SK-N-SH (cell line): Measurements from ENCODE around the gene HDDC2. TPM values are rescaled to one million over a fixed set of nuclear protein-coding genes. Genes with fewer than 3 reads are reported as not detected.

ENCODE experiments used
- CTCF ChIA-PET: fragments of 300-600, 350-600 bp; formaldehyde crosslinking; extraction: SDS; loops from one replicate; lab custom pipeline; 2021; lab: Yijun Ruan, JAX
- POLR2A ChIA-PET: fragments of 350-600 bp; sonication (Branson Sonifier 250); formaldehyde crosslinking; extraction: SDS; loops from one replicate; lab custom pipeline; 2020; ENCODE audit warnings: antibody characterized with exemption, inconsistent platforms; lab: Yijun Ruan, JAX
- DNase-seq: peaks from one replicate; pipeline ENCODE4 v3.0.0; 2012
- H2AFZ ChIP-seq: fragments of 200-600 bp; sonication (generic); 2 replicates; pipeline ENCODE4 v1.8.1; 2016; ENCODE audit warnings: antibody characterized with exemption, mild to moderate bottlenecking, low read depth
- H3F3A ChIP-seq: fragments of 200-600 bp; sonication (generic); replicated peaks from 2 replicates; pipeline ENCODE3; 2016; ENCODE audit warnings: antibody characterized with exemption, mild to moderate bottlenecking; ENCODE audit not compliant: insufficient read depth
- H3K27ac ChIP-seq, 2 experiments: fragments of 200-500 bp in 1 of 2; fragments of 200-600 bp in 1 of 2; sonication (Bioruptor generic) in 1 of 2; sonication (generic), shearing (Covaris generic) in 1 of 2; 2 replicates each; pipeline versions ENCODE4 v1.5.1 to v1.6.1; 2014 to 2016; ENCODE audit warnings: low read depth in 2 of 2, inconsistent platforms in 1 of 2, low read length in 1 of 2, mild to moderate bottlenecking in 1 of 2, mixed read lengths in 1 of 2
- H3K27me3 ChIP-seq: fragments of 200-600 bp; sonication (generic), shearing (Covaris generic); 2 replicates; pipeline ENCODE4 v1.6.1; 2016; ENCODE audit warnings: mixed run types; ENCODE audit not compliant: insufficient read depth
- H3K36me3 ChIP-seq, 2 experiments: fragments of 200-500 bp in 1 of 2; fragments of 200-600 bp in 1 of 2; sonication (Bioruptor generic) in 1 of 2; sonication (generic) in 1 of 2; replicated peaks in 1 of 2; 2 replicates each; pipeline versions ENCODE3 to v1.5.1; 2014 to 2016; ENCODE audit warnings: low read length in 1 of 2, mild to moderate bottlenecking in 1 of 2; ENCODE audit not compliant: insufficient read depth in 2 of 2, control insufficient read depth in 1 of 2
- H3K4me1 ChIP-seq, 2 experiments: fragments of 200-500 bp in 1 of 2; fragments of 200-600 bp in 1 of 2; sonication (Bioruptor generic) in 1 of 2; sonication (generic), shearing (Covaris generic) in 1 of 2; 2 replicates each; pipeline versions ENCODE4 v1.5.1 to v1.6.1; 2014 to 2016; ENCODE audit warnings: low read depth in 1 of 2, low read length in 1 of 2, mixed run types in 1 of 2; ENCODE audit not compliant: insufficient read depth in 2 of 2, control insufficient read depth in 1 of 2
- H3K4me2 ChIP-seq: fragments of 200-600 bp; sonication (generic), shearing (Covaris generic); 2 replicates; pipeline ENCODE4 v1.6.1; 2017; ENCODE audit warnings: mixed run types
- H3K4me3 ChIP-seq, 2 experiments: fragments of 200-500 bp in 1 of 2; fragments of 200-600 bp in 1 of 2; sonication (Bioruptor generic) in 1 of 2; sonication (generic), shearing (Covaris generic) in 1 of 2; 2 replicates each; pipeline versions ENCODE4 v1.5.1 to v1.8.1; 2014 to 2016; ENCODE audit warnings: low read depth in 2 of 2, inconsistent platforms in 1 of 2, low read length in 1 of 2, mild to moderate bottlenecking in 1 of 2, mixed read lengths in 1 of 2, moderate library complexity in 1 of 2
- H3K79me2 ChIP-seq: fragments of 200-600 bp; sonication (generic); 2 replicates; pipeline ENCODE4 v1.8.1; 2017; ENCODE audit warnings: mild to moderate bottlenecking; ENCODE audit not compliant: insufficient read depth
- H3K9ac ChIP-seq: fragments of 200-600 bp; sonication (generic); 2 replicates; pipeline ENCODE4 v1.6.1; 2017; ENCODE audit warnings: mixed run types
- H3K9me2 ChIP-seq: fragments of 200-600 bp; sonication (generic); 2 replicates; pipeline ENCODE4 v1.6.1; 2017; ENCODE audit warnings: mixed run types
- H3K9me3 ChIP-seq: fragments of 200-600 bp; sonication (generic); 2 replicates; pipeline ENCODE4 v1.6.1; 2017; ENCODE audit warnings: mixed run types, mild to moderate bottlenecking, moderate library complexity
- H4K20me1 ChIP-seq: fragments of 200-600 bp; sonication (generic); 2 replicates; pipeline ENCODE4 v1.6.1; 2017; ENCODE audit warnings: mild to moderate bottlenecking, mixed run types; ENCODE audit not compliant: insufficient read depth
- EP300 ChIP-seq, 2 experiments: IDR thresholded peaks; 2 replicates each; pipeline versions ENCODE4 v1.4.0 to v1.6.1; 2012; ENCODE audit warnings: borderline replicate concordance in 1 of 2, low read depth in 1 of 2, low read length in 1 of 2
- FOSL2 ChIP-seq: IDR thresholded peaks from 2 replicates; pipeline ENCODE4 v1.4.0; 2012; ENCODE audit warnings: low read depth, mild to moderate bottlenecking, moderate library complexity, borderline replicate concordance
- FOXJ3 ChIP-seq: sonication (generic); formaldehyde crosslinking; IDR thresholded peaks from 2 replicates; pipeline ENCODE4 v1.5.1; 2020; ENCODE audit warnings: mild to moderate bottlenecking, missing genetic modification reagents
- JUND ChIP-seq: IDR thresholded peaks from 2 replicates; pipeline ENCODE4 v1.4.0; 2012
- MAX ChIP-seq: IDR thresholded peaks from 2 replicates; pipeline ENCODE4 v1.4.0; 2012; ENCODE audit warnings: low read depth
- MEF2A ChIP-seq: IDR thresholded peaks from 2 replicates; pipeline ENCODE4 v1.4.0; 2012; ENCODE audit warnings: low read depth, borderline replicate concordance
- NFIC ChIP-seq: IDR thresholded peaks from 2 replicates; pipeline ENCODE4 v1.4.0; 2012; ENCODE audit warnings: borderline replicate concordance
- POLR2AphosphoS5 ChIP-seq: IDR thresholded peaks from 2 replicates; pipeline ENCODE4 v1.6.1; 2012; ENCODE audit warnings: low read depth, low read length
- RAD21 ChIP-seq: IDR thresholded peaks from 2 replicates; pipeline ENCODE4 v1.6.1; 2012; ENCODE audit warnings: mild to moderate bottlenecking, low read length
- RCOR1 ChIP-seq: fragments of 150-350 bp; IDR thresholded peaks from 2 replicates; pipeline ENCODE4 v1.6.1; 2017; ENCODE audit warnings: antibody characterized with exemption, low read length
- RXRA ChIP-seq: IDR thresholded peaks from 2 replicates; pipeline ENCODE4 v1.4.0; 2012; ENCODE audit warnings: low read depth, mild to moderate bottlenecking, borderline replicate concordance
- SIN3A ChIP-seq: IDR thresholded peaks from 2 replicates; pipeline ENCODE4 v1.6.1; 2012; ENCODE audit warnings: low read depth, mild to moderate bottlenecking, low read length, moderate library complexity, borderline replicate concordance
- TAF1 ChIP-seq: IDR thresholded peaks from 2 replicates; pipeline ENCODE4 v1.6.1; 2012; ENCODE audit warnings: low read depth, mild to moderate bottlenecking, low read length, moderate library complexity, borderline replicate concordance
- TCF12 ChIP-seq: IDR thresholded peaks from 2 replicates; pipeline ENCODE4 v1.4.0; 2012
- TEAD4 ChIP-seq: IDR thresholded peaks from 2 replicates; pipeline ENCODE4 v1.4.0; 2012; ENCODE audit warnings: mild to moderate bottlenecking, borderline replicate concordance; ENCODE audit not compliant: insufficient read depth
- USF2 ChIP-seq: fragments of 150-350 bp; IDR thresholded peaks from 2 replicates; pipeline ENCODE4 v1.6.1; 2017; ENCODE audit warnings: antibody characterized with exemption, low read length, low read depth, borderline replicate concordance
- WGBS: methylation state at CpG from one replicate; pipeline ENCODE4 v1.1.6; 2017; ENCODE audit warnings: low lambda C conversion rate; 5-methylcytosine and 5-hydroxymethylcytosine counted together
- polyA plus RNA-seq, 3 experiments: library from polyadenylated mRNA; depleted of rRNA; stranded (reverse); fragments of >200 nt; gene quantifications; 2 replicates each; pipeline ENCODE4 v1.2.3, GENCODE V29; 2012
- TF ChIP-seq, protein P1 (sequence below): IDR thresholded peaks from 2 replicates; pipeline ENCODE4 v1.4.0; 2012; ENCODE audit warnings: low read depth, borderline replicate concordance
- TF ChIP-seq, protein P2 (sequence below): fragments of 200-600 bp; sonication (generic); IDR thresholded peaks from 2 replicates; pipeline ENCODE4 v1.6.1; 2017; ENCODE audit warnings: antibody characterized with exemption, mild to moderate bottlenecking, moderate library complexity
- TF ChIP-seq, protein P3 (sequence below): IDR thresholded peaks from 2 replicates; pipeline ENCODE4 v1.6.1; 2012; ENCODE audit warnings: mild to moderate bottlenecking, low read depth, low read length, moderate library complexity

HDDC2 gene
- polyA plus RNA-seq, 1 of the 3 experiments (the other 2 are of a cell fraction): 85.5 TPM

DNA sequence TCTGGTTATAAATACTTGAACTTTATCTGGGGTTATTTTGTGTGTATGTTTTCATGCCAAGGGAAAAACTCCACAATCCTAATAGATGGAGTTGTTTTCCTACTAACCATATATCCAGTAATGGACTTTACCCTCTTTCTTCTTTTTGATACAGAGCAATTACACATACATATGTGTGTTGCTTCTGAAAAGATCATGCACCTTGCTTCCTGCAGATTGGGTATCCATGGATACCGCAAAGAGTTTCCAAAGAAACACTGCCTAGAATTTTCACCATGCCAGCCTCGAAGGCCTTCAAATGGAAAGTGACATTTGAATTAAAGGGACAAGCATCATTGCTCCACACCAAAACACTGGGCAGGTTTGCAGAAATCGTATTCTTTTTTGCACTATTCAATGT is 26.8 kb downstream of the HDDC2 start:
- H3K9ac ChIP-seq: no peak overlapping the region
- no peaks in the 10 kb centered on the region for H3F3A ChIP-seq
- no peaks in the 10 kb centered on the region for H3K9me3 ChIP-seq
- no peak for DNase-seq
- no peaks in the 10 kb centered on the region for H3K27me3 ChIP-seq
- WGBS: 82% methylated on average over 3 of the region's 3 CpGs
- H3K36me3 ChIP-seq: peaks cover 8 to 26% of the 10 kb centered on the region in 2 experiments
- TF ChIP-seq EP300 (IDR thresholded peaks at IDR 0.05; ENCODE audit: borderline replicate concordance in 1 of 2, low read depth in 1 of 2, low read length in 1 of 2) (no peak), TEAD4 (no peak), RCOR1 (no peak), FOSL2 (no peak), JUND (no peak), USF2 (no peak), TCF12 (no peak), SIN3A (no peak), POLR2AphosphoS5 (no peak), RAD21 (no peak), MEF2A (no peak), MAX (no peak), FOXJ3 (CRISPR knock-in tag) (no peak), RXRA (no peak), NFIC (no peak), TAF1 (no peak)
- TF ChIP-seq, protein P1, sequence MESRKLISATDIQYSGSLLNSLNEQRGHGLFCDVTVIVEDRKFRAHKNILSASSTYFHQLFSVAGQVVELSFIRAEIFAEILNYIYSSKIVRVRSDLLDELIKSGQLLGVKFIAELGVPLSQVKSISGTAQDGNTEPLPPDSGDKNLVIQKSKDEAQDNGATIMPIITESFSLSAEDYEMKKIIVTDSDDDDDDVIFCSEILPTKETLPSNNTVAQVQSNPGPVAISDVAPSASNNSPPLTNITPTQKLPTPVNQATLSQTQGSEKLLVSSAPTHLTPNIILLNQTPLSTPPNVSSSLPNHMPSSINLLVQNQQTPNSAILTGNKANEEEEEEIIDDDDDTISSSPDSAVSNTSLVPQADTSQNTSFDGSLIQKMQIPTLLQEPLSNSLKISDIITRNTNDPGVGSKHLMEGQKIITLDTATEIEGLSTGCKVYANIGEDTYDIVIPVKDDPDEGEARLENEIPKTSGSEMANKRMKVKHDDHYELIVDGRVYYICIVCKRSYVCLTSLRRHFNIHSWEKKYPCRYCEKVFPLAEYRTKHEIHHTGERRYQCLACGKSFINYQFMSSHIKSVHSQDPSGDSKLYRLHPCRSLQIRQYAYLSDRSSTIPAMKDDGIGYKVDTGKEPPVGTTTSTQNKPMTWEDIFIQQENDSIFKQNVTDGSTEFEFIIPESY: no peak
- TF ChIP-seq, protein P2, sequence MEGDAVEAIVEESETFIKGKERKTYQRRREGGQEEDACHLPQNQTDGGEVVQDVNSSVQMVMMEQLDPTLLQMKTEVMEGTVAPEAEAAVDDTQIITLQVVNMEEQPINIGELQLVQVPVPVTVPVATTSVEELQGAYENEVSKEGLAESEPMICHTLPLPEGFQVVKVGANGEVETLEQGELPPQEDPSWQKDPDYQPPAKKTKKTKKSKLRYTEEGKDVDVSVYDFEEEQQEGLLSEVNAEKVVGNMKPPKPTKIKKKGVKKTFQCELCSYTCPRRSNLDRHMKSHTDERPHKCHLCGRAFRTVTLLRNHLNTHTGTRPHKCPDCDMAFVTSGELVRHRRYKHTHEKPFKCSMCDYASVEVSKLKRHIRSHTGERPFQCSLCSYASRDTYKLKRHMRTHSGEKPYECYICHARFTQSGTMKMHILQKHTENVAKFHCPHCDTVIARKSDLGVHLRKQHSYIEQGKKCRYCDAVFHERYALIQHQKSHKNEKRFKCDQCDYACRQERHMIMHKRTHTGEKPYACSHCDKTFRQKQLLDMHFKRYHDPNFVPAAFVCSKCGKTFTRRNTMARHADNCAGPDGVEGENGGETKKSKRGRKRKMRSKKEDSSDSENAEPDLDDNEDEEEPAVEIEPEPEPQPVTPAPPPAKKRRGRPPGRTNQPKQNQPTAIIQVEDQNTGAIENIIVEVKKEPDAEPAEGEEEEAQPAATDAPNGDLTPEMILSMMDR: no peak
- TF ChIP-seq, protein P3, sequence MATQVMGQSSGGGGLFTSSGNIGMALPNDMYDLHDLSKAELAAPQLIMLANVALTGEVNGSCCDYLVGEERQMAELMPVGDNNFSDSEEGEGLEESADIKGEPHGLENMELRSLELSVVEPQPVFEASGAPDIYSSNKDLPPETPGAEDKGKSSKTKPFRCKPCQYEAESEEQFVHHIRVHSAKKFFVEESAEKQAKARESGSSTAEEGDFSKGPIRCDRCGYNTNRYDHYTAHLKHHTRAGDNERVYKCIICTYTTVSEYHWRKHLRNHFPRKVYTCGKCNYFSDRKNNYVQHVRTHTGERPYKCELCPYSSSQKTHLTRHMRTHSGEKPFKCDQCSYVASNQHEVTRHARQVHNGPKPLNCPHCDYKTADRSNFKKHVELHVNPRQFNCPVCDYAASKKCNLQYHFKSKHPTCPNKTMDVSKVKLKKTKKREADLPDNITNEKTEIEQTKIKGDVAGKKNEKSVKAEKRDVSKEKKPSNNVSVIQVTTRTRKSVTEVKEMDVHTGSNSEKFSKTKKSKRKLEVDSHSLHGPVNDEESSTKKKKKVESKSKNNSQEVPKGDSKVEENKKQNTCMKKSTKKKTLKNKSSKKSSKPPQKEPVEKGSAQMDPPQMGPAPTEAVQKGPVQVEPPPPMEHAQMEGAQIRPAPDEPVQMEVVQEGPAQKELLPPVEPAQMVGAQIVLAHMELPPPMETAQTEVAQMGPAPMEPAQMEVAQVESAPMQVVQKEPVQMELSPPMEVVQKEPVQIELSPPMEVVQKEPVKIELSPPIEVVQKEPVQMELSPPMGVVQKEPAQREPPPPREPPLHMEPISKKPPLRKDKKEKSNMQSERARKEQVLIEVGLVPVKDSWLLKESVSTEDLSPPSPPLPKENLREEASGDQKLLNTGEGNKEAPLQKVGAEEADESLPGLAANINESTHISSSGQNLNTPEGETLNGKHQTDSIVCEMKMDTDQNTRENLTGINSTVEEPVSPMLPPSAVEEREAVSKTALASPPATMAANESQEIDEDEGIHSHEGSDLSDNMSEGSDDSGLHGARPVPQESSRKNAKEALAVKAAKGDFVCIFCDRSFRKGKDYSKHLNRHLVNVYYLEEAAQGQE: no peak
- no peak overlapping the region for H2AFZ ChIP-seq
- no peak overlapping the region for H3K4me3 ChIP-seq
- POLR2A ChIA-PET: no interaction called here
- H3K79me2 ChIP-seq: no peaks in the 10 kb centered on the region
- CTCF ChIA-PET: no interaction called here
- no peak overlapping the region for H3K27ac ChIP-seq
- no peaks in the 10 kb centered on the region for H4K20me1 ChIP-seq
- H3K9me2 ChIP-seq: no peaks in the 10 kb centered on the region
- H3K4me2 ChIP-seq: no peak overlapping the region
- no peaks in the 10 kb centered on the region; a peak in 1 of 4 replicates for H3K4me1 ChIP-seq
